Measurements from ENCODE around the gene IFT88.

The IFT88 gene

GRCh38 chr13:20616059-20616797, 49.3 kb downstream of the IFT88 start (continued):
- no peak for TF ChIP-seq PRDM6 (tag by site-specific recombination; IDR thresholded peaks at IDR 0.05)
- TF ChIP-seq ZNF202 (tag by site-specific recombination; IDR thresholded peaks at IDR 0.05; ENCODE audit: borderline replicate concordance): no peak
- no peak for TF ChIP-seq ZNF48 (tag by site-specific recombination; IDR thresholded peaks at IDR 0.05)
- TF ChIP-seq TCF7L2 (IDR thresholded peaks at IDR 0.05; ENCODE audit: borderline replicate concordance, low read depth, low read length): no peak
- TF ChIP-seq ZNF837 (tag by site-specific recombination; IDR thresholded peaks at IDR 0.05): no peak
- no peak for TF ChIP-seq ZNF148 (tag by site-specific recombination; IDR thresholded peaks at IDR 0.05; ENCODE audit: borderline replicate concordance)
- TF ChIP-seq ZNF830 (tag by site-specific recombination; IDR thresholded peaks at IDR 0.05; ENCODE audit: low read depth): no peak
- no peak for TF ChIP-seq ZNF626 (tag by site-specific recombination; IDR thresholded peaks at IDR 0.05)
- no peak for TF ChIP-seq ZNF362 (tag by site-specific recombination; IDR thresholded peaks at IDR 0.05)
- no peak for TF ChIP-seq GLI2 (tag by site-specific recombination; IDR thresholded peaks at IDR 0.05; ENCODE audit: borderline replicate concordance, low read depth)
- TF ChIP-seq ZNF707 (tag by site-specific recombination; IDR thresholded peaks at IDR 0.05): no peak

- ChIA-PET CTCF (no interaction called here), POLR2A (no interaction called here)
- H3K36me3 ChIP-seq (ENCODE audit: control insufficient read depth in 2 of 2, insufficient read depth in 1 of 2, low read length in 2 of 2): peaks cover 0 to 10% of the 10 kb centered on the region in 2 experiments; a peak in 1 of 3 replicates
- no peak overlapping the region for H3K4me3 ChIP-seq (ENCODE audit: low read depth, low read length)
- TF ChIP-seq PRDM4 (tag by site-specific recombination; IDR thresholded peaks at IDR 0.05): no peak
- no peak for TF ChIP-seq ZNF423 (tag by site-specific recombination; IDR thresholded peaks at IDR 0.05)
- peak; percentile 27 for TF ChIP-seq SETDB1 (IDR thresholded peaks at IDR 0.05; ENCODE audit: insufficient read length, low read length)
- no peak for TF ChIP-seq ELK4 (IDR thresholded peaks at IDR 0.05; ENCODE audit: borderline replicate concordance, low read depth, low read length)
- no peak for TF ChIP-seq ZBTB6 (tag by site-specific recombination; IDR thresholded peaks at IDR 0.05)
- no peak for TF ChIP-seq ZNF280C (tag by site-specific recombination; IDR thresholded peaks at IDR 0.05)
- H3K4me1 ChIP-seq (ENCODE audit: control insufficient read depth, insufficient read depth, low read length): no peaks in the 10 kb centered on the region
- H3K9me3 ChIP-seq (ENCODE audit: control insufficient read depth, insufficient read depth, low read depth, low read length): no peaks in the 10 kb centered on the region
- no peak overlapping the region for H3K27ac ChIP-seq (ENCODE audit: extremely low read depth, low read depth, low read length)
These were observed 56.0 kb downstream of the IFT88 start for GRCh38 chr13:20623000-20623399.
